CD14-positive monocyte (primary cell): Measurements from ENCODE around the gene SERP2. TPM values are rescaled to one million over a fixed set of nuclear protein-coding genes. Genes with fewer than 3 reads are reported as not detected.
A peak's percentile ranks its signal among the peaks of the same experiment; 100 is the strongest.

Experiments used
- DNase-seq, 3 donors: peaks; one replicate each; pipeline ENCODE4 v3.0.0-alpha.2; 2011 to 2022
- H2AFZ ChIP-seq: 2 replicates; pipeline ENCODE4 v1.6.0; 2012; ENCODE audit warnings: mild to moderate bottlenecking, low read depth, low read length, inconsistent platforms; ENCODE audit not compliant: insufficient read depth, poor library complexity, severe bottlenecking
- H3K27ac ChIP-seq, 2 donors: 1 replicate in 1 of 2; 2 replicates in 1 of 2; pipeline ENCODE4 v1.5.1; 2012 to 2013; ENCODE audit warnings: low read length in 2 of 2, control low read depth in 1 of 2, inconsistent platforms in 1 of 2, low read depth in 1 of 2, mild to moderate bottlenecking in 1 of 2
- H3K27me3 ChIP-seq, 2 donors: one replicate each; pipeline versions ENCODE4 v1.6.0 to v1.6.1; 2011 to 2013; ENCODE audit warnings: low read length in 2 of 2; ENCODE audit not compliant: control insufficient read depth in 2 of 2, insufficient read depth in 2 of 2
- H3K36me3 ChIP-seq, 2 donors: replicated peaks in 1 of 2; 1 replicate in 1 of 2; 2 replicates in 1 of 2; pipeline versions ENCODE4 v1.5.1 to v1.6.1; 2012 to 2013; ENCODE audit warnings: low read length in 2 of 2, control low read depth in 1 of 2, inconsistent platforms in 1 of 2, mild to moderate bottlenecking in 1 of 2; ENCODE audit not compliant: insufficient read depth in 2 of 2, control insufficient read depth in 1 of 2
- H3K4me1 ChIP-seq, 2 donors: 1 replicate in 1 of 2; 2 replicates in 1 of 2; pipeline versions ENCODE4 v1.5.1 to v1.6.1; 2012 to 2013; ENCODE audit warnings: low read length in 2 of 2, control low read depth in 1 of 2, inconsistent platforms in 1 of 2, mild to moderate bottlenecking in 1 of 2, moderate library complexity in 1 of 2; ENCODE audit not compliant: insufficient read depth in 2 of 2, control insufficient read depth in 1 of 2
- H3K4me2 ChIP-seq: replicated peaks from 2 replicates; pipeline ENCODE3; 2012; ENCODE audit warnings: low read length, moderate library complexity, mild to moderate bottlenecking; ENCODE audit not compliant: poor library complexity, severe bottlenecking; ENCODE audit errors: extremely low read depth
- H3K4me3 ChIP-seq, 3 experiments: fragments of 200-600 bp in 1 of 3; sonication (generic) in 1 of 3; replicated peaks in 1 of 3; 1 replicate in 2 of 3; 2 replicates in 1 of 3; pipeline ENCODE4 v1.5.1; 2011 to 2013; ENCODE audit warnings: low read length in 3 of 3, mild to moderate bottlenecking in 3 of 3, control low read depth in 2 of 3, low read depth in 2 of 3, inconsistent platforms in 1 of 3, moderate library complexity in 1 of 3
- H3K79me2 ChIP-seq: 2 replicates; pipeline ENCODE4 v1.6.0; 2012; ENCODE audit warnings: mild to moderate bottlenecking, control low read depth, inconsistent platforms, low read length, moderate library complexity; ENCODE audit not compliant: insufficient read depth
- H3K9ac ChIP-seq: 2 replicates; pipeline ENCODE4 v1.6.0; 2017; ENCODE audit warnings: low read length, mild to moderate bottlenecking; ENCODE audit not compliant: insufficient read depth, poor library complexity, severe bottlenecking
- H3K9me3 ChIP-seq, 2 donors: replicated peaks in 1 of 2; 1 replicate in 1 of 2; 2 replicates in 1 of 2; pipeline versions ENCODE4 v1.5.1 to v1.6.1; 2012 to 2013; ENCODE audit warnings: low read length in 2 of 2, control low read depth in 1 of 2; ENCODE audit not compliant: control insufficient read depth in 1 of 2, insufficient read depth in 1 of 2
- H4K20me1 ChIP-seq: 2 replicates; pipeline ENCODE4 v1.6.0; 2012; ENCODE audit warnings: mild to moderate bottlenecking, low read length, control low read depth, moderate library complexity; ENCODE audit not compliant: insufficient read depth
- H3K27ac Mint-ChIP-seq, 7 donors: one replicate each; pipeline ENCODE4 v1.8.0; 2020; ENCODE audit warnings: mild to moderate bottlenecking in 7 of 7, mixed read lengths in 7 of 7, moderate library complexity in 6 of 7, inconsistent platforms in 2 of 7
- H3K27me3 Mint-ChIP-seq, 3 donors: one replicate each; pipeline ENCODE4 v1.8.0; 2021 to 2022; ENCODE audit warnings: low read depth in 3 of 3, mild to moderate bottlenecking in 3 of 3, mixed read lengths in 3 of 3, moderate library complexity in 3 of 3, inconsistent platforms in 1 of 3
- H3K36me3 Mint-ChIP-seq, 2 donors: one replicate each; pipeline ENCODE4 v1.8.0; 2020; ENCODE audit warnings: mixed read lengths in 2 of 2, inconsistent platforms in 1 of 2, mild to moderate bottlenecking in 1 of 2
- H3K4me1 Mint-ChIP-seq: one replicate; pipeline ENCODE4 v1.8.0; 2020; ENCODE audit warnings: mild to moderate bottlenecking, mixed read lengths
- H3K4me3 Mint-ChIP-seq, 2 donors: one replicate each; pipeline ENCODE4 v1.8.0; 2020; ENCODE audit warnings: mild to moderate bottlenecking in 2 of 2, mixed read lengths in 2 of 2, moderate library complexity in 1 of 2
- H3K9me3 Mint-ChIP-seq, 7 donors: one replicate each; pipeline ENCODE4 v1.8.0; 2020 to 2022; ENCODE audit warnings: mixed read lengths in 7 of 7, mild to moderate bottlenecking in 6 of 7, moderate library complexity in 6 of 7, inconsistent platforms in 2 of 7
- CTCF ChIP-seq: fragments of 200-600 bp; IDR thresholded peaks from one replicate; pipeline ENCODE4 v1.8.0; 2022; ENCODE audit warnings: antibody characterized with exemption, mild to moderate bottlenecking
- WGBS: methylation state at CpG from one replicate; pipeline ENCODE4 v1.1.5; 2013; ENCODE audit warnings: missing lambda C conversion rate; ENCODE audit not compliant: insufficient coverage; 5-methylcytosine and 5-hydroxymethylcytosine counted together
- intact Hi-C, 2 donors: fragments of 100-400 bp; cut with micrococcal nuclease; formaldehyde crosslinking; loops; one replicate each; pipeline versions ENCODE4 v1.15.0 to v1.15.1; 2023
- polyA plus RNA-seq, 3 donors: library from polyadenylated mRNA; depleted of rRNA in 1 of 3; unstranded in 2 of 3; stranded (reverse) in 1 of 3; fragments of 300-500 nt in 2 of 3; fragments of >200 nt in 1 of 3; fragmentation: Illumina TruSeq in 2 of 3; gene quantifications; 1 replicate in 2 of 3; 2 replicates in 1 of 3; pipeline ENCODE4 v1.2.3, GENCODE V29; 2012 to 2021

The SERP2 gene
- polyA plus RNA-seq, 3 donors: not detected

GRCh38 chr13:44368599-44369368, 4.8 kb upstream of the SERP2 start:
- Mint-ChIP-seq H3K27me3 (peaks cover 10 to 25% (median 24%) of the 10 kb centered on the region in 3 donors), H3K36me3 (peaks cover 0 to 2% of the 10 kb centered on the region in 2 donors), H3K9me3 (peaks cover 0 to 6% (median 2%) of the 10 kb centered on the region in 7 donors), H3K4me1 (peaks cover 11% of the 10 kb centered on the region), H3K4me3 (no peak overlapping the region), H3K27ac (no peak overlapping the region)
- H3K9ac ChIP-seq: no peak overlapping the region
- H4K20me1 ChIP-seq: no peaks in the 10 kb centered on the region
- no peak for DNase-seq
- no peaks in the 10 kb centered on the region for H3K79me2 ChIP-seq
- no peaks in the 10 kb centered on the region for H3K9me3 ChIP-seq
- H3K27ac ChIP-seq: no peak overlapping the region
- H3K4me3 ChIP-seq: no peak overlapping the region
- no CpG with 5 or more reads among the region's 5 CpGs for WGBS
- no peak for TF ChIP-seq CTCF
- H3K27me3 ChIP-seq: peaks cover 0 to 9% of the 10 kb centered on the region in 2 donors
- no peaks in the 10 kb centered on the region for H3K36me3 ChIP-seq
- intact Hi-C loops: no loop called here
- no peak overlapping the region for H2AFZ ChIP-seq
- H3K4me2 ChIP-seq: no peak overlapping the region
- H3K4me1 ChIP-seq: peaks cover 6 to 13% of the 10 kb centered on the region in 2 donors

- Histone ChIP-seq H3K36me3 (no peaks in the 10 kb centered on the region), H3K27ac (no peak overlapping the region), H3K4me2 (no peak overlapping the region), H3K27me3 (peaks cover 6 to 25% of the 10 kb centered on the region in 2 donors), H3K4me1 (peaks cover 6 to 14% of the 10 kb centered on the region in 2 donors), H3K9ac (no peak overlapping the region), H3K4me3 (no peak overlapping the region), H2AFZ (no peak overlapping the region), H4K20me1 (no peaks in the 10 kb centered on the region), H3K9me3 (no peaks in the 10 kb centered on the region), H3K79me2 (no peaks in the 10 kb centered on the region)
- H3K9me3 Mint-ChIP-seq: peaks cover 0 to 6% (median 2%) of the 10 kb centered on the region in 7 donors
- peaks cover 3 to 5% of the 10 kb centered on the region in 2 donors for H3K36me3 Mint-ChIP-seq
- no peak for DNase-seq
- peak overlapping the region in 1 of 7 donors; percentile 11 for H3K27ac Mint-ChIP-seq
- no peak overlapping the region for H3K4me3 Mint-ChIP-seq
- intact Hi-C loops: no loop called here
- TF ChIP-seq CTCF: no peak
- peaks cover 21 to 40% (median 37%) of the 10 kb centered on the region in 3 donors for H3K27me3 Mint-ChIP-seq
- peaks cover 11% of the 10 kb centered on the region for H3K4me1 Mint-ChIP-seq
- no CpG with 5 or more reads among the region's 3 CpGs for WGBS
Measured at GRCh38 chr13:44371421-44371820, 2.2 kb upstream of the SERP2 start.
